HepG2 (cell line): ENCODE data around the gene CSNK1D. TPM values are rescaled to one million over a fixed set of nuclear protein-coding genes. Genes with fewer than 3 reads are reported as not detected.

Source experiments
- ATAC-seq: fragments of 200-7000 bp; cut with Tn5 transposase; 3 replicates; pipeline ENCODE4 v1.9.1; 2020; ENCODE audit warnings: mild to moderate bottlenecking, moderate library complexity
- BruUV-seq: library from RNA; stranded (reverse); fragments of 400-500 nt; replicated peaks from 2 replicates; lab custom pipeline; 2021; lab: Mats Ljungman, UMichigan
- CTCF ChIA-PET: fragments of 300-600 bp; formaldehyde crosslinking; extraction: SDS; loops from one replicate; lab custom pipeline; 2021; ENCODE audit warnings: low total read pairs, inconsistent platforms, low intra/inter-chr PET ratio; lab: Yijun Ruan, JAX
- POLR2A ChIA-PET: fragments of 350-600 bp; sonication (Branson Sonifier 250); formaldehyde crosslinking; loops from one replicate; lab custom pipeline; 2020; ENCODE audit warnings: antibody characterized with exemption, inconsistent platforms; lab: Yijun Ruan, JAX
- DNase-seq: peaks from one replicate; pipeline ENCODE4 v3.0.0-alpha.2; 2015; ENCODE audit warnings: low spot score
- FAIRE-seq: peaks from 3 replicates; lab custom pipeline; 2011; peaks lifted over from hg19 to GRCh38; lab: Jason Lieb, UNC
- H2AFZ ChIP-seq: one replicate; pipeline ENCODE4 v1.6.1; 2011; ENCODE audit warnings: low read length, inconsistent platforms
- H3K27ac ChIP-seq: fragments of 300-600 bp; 3 replicates; pipeline ENCODE4 v1.8.0; 2011; ENCODE audit warnings: mixed run types, mild to moderate bottlenecking, mixed read lengths, low read length, inconsistent platforms; ENCODE audit not compliant: insufficient read depth; ENCODE audit errors: extremely low read length
- H3K27me3 ChIP-seq, 2 experiments: fragments of 200-600 bp in 1 of 2; 2 replicates in 1 of 2; 3 replicates in 1 of 2; pipeline versions ENCODE4 v1.6.0 to v1.8.0; 2011; ENCODE audit warnings: low read length in 2 of 2, mild to moderate bottlenecking in 2 of 2, moderate library complexity in 2 of 2, inconsistent platforms in 1 of 2; ENCODE audit not compliant: insufficient read depth in 2 of 2, control insufficient read depth in 1 of 2
- H3K36me3 ChIP-seq, 2 experiments: fragments of 200-600 bp in 1 of 2; replicated peaks in 1 of 2; 2 replicates in 1 of 2; 3 replicates in 1 of 2; pipeline versions ENCODE4 v1.5.1 to v1.8.0; 2011; ENCODE audit warnings: low read length in 2 of 2, inconsistent platforms in 1 of 2; ENCODE audit not compliant: insufficient read depth in 2 of 2, control insufficient read depth in 1 of 2
- H3K4me1 ChIP-seq: 2 replicates; pipeline ENCODE4 v1.5.1; 2012; ENCODE audit warnings: low read length, inconsistent platforms; ENCODE audit not compliant: insufficient read depth
- H3K4me2 ChIP-seq: 2 replicates; pipeline ENCODE4 v1.6.0; 2011; ENCODE audit warnings: low read depth, low read length, inconsistent platforms
- H3K4me3 ChIP-seq, 3 experiments: fragments of 200-600 bp in 1 of 3; sonication (generic), shearing (Covaris generic) in 1 of 3; replicated peaks in 1 of 3; 2 replicates each; pipeline ENCODE4 v1.5.1; 2011 to 2016; ENCODE audit warnings: low read length in 3 of 3, inconsistent platforms in 2 of 3, low read depth in 2 of 3, mild to moderate bottlenecking in 2 of 3, control low read depth in 1 of 3, mixed read lengths in 1 of 3; ENCODE audit not compliant: insufficient read depth in 1 of 3
- H3K79me2 ChIP-seq: one replicate; pipeline ENCODE4 v1.6.1; 2011; ENCODE audit warnings: low read length, inconsistent platforms; ENCODE audit not compliant: insufficient read depth
- H3K9ac ChIP-seq: 2 replicates; pipeline ENCODE4 v1.6.0; 2011; ENCODE audit warnings: mild to moderate bottlenecking, low read depth, low read length, inconsistent platforms; ENCODE audit not compliant: insufficient read depth
- H3K9me3 ChIP-seq: 2 replicates; pipeline ENCODE4 v1.5.1; 2012; ENCODE audit warnings: mild to moderate bottlenecking, low read length
- H4K20me1 ChIP-seq: 2 replicates; pipeline ENCODE4 v1.6.0; 2011; ENCODE audit warnings: inconsistent platforms, mild to moderate bottlenecking, low read length, moderate library complexity; ENCODE audit not compliant: insufficient read depth
- EEA1 ChIP-seq: sonication (generic); formaldehyde crosslinking; IDR thresholded peaks from 2 replicates; pipeline ENCODE4 v1.5.1; 2020; ENCODE audit warnings: mild to moderate bottlenecking, missing genetic modification reagents, borderline replicate concordance
- GATA4 ChIP-seq: sonication (generic); IDR thresholded peaks from 2 replicates; pipeline ENCODE4 v1.6.1; 2016; ENCODE audit warnings: antibody characterized with exemption, low read depth, borderline replicate concordance
- HMG20A ChIP-seq: IDR thresholded peaks from 2 replicates; pipeline ENCODE4 v1.6.1; 2016; ENCODE audit warnings: borderline replicate concordance
- IKZF5 ChIP-seq: IDR thresholded peaks from 2 replicates; pipeline ENCODE4 v1.6.1; 2018; ENCODE audit warnings: missing genetic modification reagents, mild to moderate bottlenecking, missing compliant biosample characterization
- MBD4 ChIP-seq: IDR thresholded peaks from 2 replicates; pipeline ENCODE4 v1.6.1; 2012; ENCODE audit warnings: low read length, inconsistent platforms, borderline replicate concordance
- NFAT5 ChIP-seq: sonication (generic); formaldehyde crosslinking; IDR thresholded peaks from 2 replicates; pipeline ENCODE4 v1.4.0; 2020; ENCODE audit warnings: missing genetic modification reagents
- PHB2 ChIP-seq: fragments of 450-650 bp; IDR thresholded peaks from 2 replicates; pipeline ENCODE4 v1.6.1; 2018; ENCODE audit not compliant: partially characterized antibody
- PHF8 ChIP-seq: sonication (generic); formaldehyde crosslinking; IDR thresholded peaks from 2 replicates; pipeline ENCODE4 v1.5.0; 2020; ENCODE audit warnings: missing genetic modification reagents
- ZSCAN31 ChIP-seq: sonication (generic); formaldehyde crosslinking; IDR thresholded peaks from 2 replicates; pipeline ENCODE4 v1.5.0; 2020; ENCODE audit warnings: low read depth, mild to moderate bottlenecking, missing genetic modification reagents
- WGBS: methylation state at CpG from one replicate; pipeline ENCODE4 v1.1.6; 2017; ENCODE audit warnings: low lambda C conversion rate; 5-methylcytosine and 5-hydroxymethylcytosine counted together
- in situ Hi-C: cut with HindIII; loops from 2 replicates; pipeline ENCODE4 v1.10.0; 2017; ENCODE audit warnings: low pct_unique_long_range_greater_than_20kb; ENCODE audit not compliant: extremely low pct_ligation_motif_present
- intact Hi-C: fragments of 100-400 bp; cut with micrococcal nuclease; formaldehyde crosslinking; loops from one replicate; pipeline ENCODE4 v1.10.0; 2022; ENCODE audit not compliant: unreplicated experiment
- polyA plus RNA-seq, 8 experiments: library from polyadenylated mRNA; depleted of rRNA in 3 of 8; stranded (reverse) in 7 of 8; unstranded in 1 of 8; fragments of >200 nt; fragmentation: Illumina TruSeq in 4 of 8; extraction: Trizol in 4 of 8; gene quantifications; 2 replicates each; pipeline versions ENCODE4 v1.2.1 to v1.2.3, GENCODE V29; 2011 to 2016; ENCODE audit warnings: low read depth in 4 of 8, missing spikeins in 1 of 8, mixed read lengths in 1 of 8; ENCODE audit not compliant: insufficient read depth in 1 of 8
- total RNA-seq, 5 experiments: library from RNA; depleted of rRNA; stranded (reverse); fragments of >200 nt; fragmentation: Illumina TruSeq; extraction: Trizol; gene quantifications; 2 replicates each; pipeline ENCODE4 v1.2.3, GENCODE V29; 2016; ENCODE audit warnings: low read depth in 1 of 5
- TF ChIP-seq, protein P1 (sequence below): sonication (generic); formaldehyde crosslinking; IDR thresholded peaks from 2 replicates; pipeline ENCODE4 v1.8.0; 2022; ENCODE audit warnings: low read depth, missing genetic modification reagents
- TF ChIP-seq, protein P2 (sequence below): sonication (generic); formaldehyde crosslinking; conservative IDR thresholded peaks from 2 replicates; pipeline ENCODE4 v1.4.0; 2020; ENCODE audit warnings: missing genetic modification reagents

CSNK1D gene
- total and polyA plus RNA-seq, 2 of the 13 experiments (the other 11 are each of a cell fraction or from before 2014, with no cell fraction given), result 31.5 to 128 TPM

DNA sequence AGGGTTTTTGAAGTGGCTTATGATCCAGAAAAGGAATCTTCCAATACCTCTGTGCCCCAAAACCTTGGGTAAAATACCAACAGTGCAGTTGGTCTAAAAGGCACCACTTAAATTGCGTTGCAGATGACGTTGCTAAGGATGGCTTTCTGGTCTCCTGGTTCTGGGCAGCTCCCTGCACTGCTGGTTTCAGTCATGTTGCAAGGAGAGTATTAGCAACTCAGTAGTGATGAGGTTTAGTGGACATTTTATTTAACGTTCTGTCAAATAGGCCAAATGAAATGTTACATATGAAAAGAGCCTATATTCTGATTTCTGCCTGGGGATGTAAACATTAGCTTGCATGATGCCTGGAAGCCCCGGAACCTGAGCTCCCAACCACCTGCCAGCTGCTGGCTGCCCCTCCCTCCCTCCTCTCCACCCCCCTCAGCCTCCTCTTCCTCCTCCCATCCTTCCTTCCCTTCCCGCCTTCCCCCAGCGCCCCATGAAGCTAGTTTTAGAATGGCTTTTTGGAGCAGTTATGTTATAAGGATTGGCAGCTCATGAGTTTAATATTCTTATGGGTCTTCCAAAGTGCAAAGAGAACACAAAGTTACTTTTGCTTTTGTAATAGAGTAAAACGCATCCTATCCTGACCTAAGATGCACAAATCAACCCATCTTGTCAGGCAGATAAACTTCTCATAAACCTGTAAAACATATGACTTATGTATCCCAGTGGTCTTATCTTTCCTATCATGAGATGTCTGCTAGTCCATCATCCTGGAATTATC is 23.2 kb upstream of the CSNK1D start (continued):
- TF ChIP-seq IKZF5 (CRISPR knock-in tag), result 0 out of 2 replicates have a peak, but pooled peaks have one; percentile 6
- TF ChIP-seq EEA1 (CRISPR knock-in tag), result 0 out of 2 replicates have a peak, but pooled peaks have one; percentile 4
- TF ChIP-seq PHB2, result no peak
- peak; percentile 4; the same call in 1 of the 2 replicates for TF ChIP-seq PHF8 (CRISPR knock-in tag)
- TF ChIP-seq ZSCAN31 (CRISPR knock-in tag), result no peak

DNA sequence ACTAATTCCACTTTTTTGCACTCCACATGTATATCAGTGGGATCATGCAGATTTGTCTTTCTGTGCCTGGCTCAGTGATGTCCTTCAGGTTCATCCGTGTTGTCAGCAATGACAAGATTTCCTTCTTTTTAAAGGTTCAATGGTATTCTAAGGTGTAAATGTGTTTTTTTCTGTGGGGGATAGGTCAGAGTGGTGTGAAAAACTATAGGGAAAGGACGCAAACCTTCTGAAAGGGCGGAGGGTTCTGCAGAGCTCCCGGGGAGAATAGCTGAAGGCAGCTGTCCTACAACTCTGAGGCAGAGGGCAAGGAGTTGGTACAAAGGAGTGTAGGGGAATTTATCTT is 21.9 kb upstream of the CSNK1D start:
- peaks cover 88% of the 10 kb centered on the region for H3K4me1 ChIP-seq
- FAIRE-seq, result peak; percentile 42
- no peak for DNase-seq
- no peak overlapping the region for H2AFZ ChIP-seq
- H3K36me3 ChIP-seq, result no peaks in the 10 kb centered on the region
- H3K27me3 ChIP-seq, result no peaks in the 10 kb centered on the region
- H4K20me1 ChIP-seq, result no peaks in the 10 kb centered on the region
- peak overlapping the region in 1 of 3 experiments; percentile 26; a peak in 1 of 6 replicates for H3K4me3 ChIP-seq
- WGBS, result 10% methylated on average over 4 of the region's 4 CpGs
- H3K4me2 ChIP-seq, result peak overlapping the region; percentile 99
- H3K27ac ChIP-seq, result peak overlapping the region; percentile 79
- no peak for ATAC-seq
- intact Hi-C loops (loop anchor here (5.0 kb wide), 1 partner anchor 38 kb away; no protein-coding TSS in a partner anchor), in situ Hi-C loops (no loop called here)
- ChIA-PET CTCF (no interaction called here), POLR2A (interaction anchor here (0.7 to 12.8 kb wide), 11 partner anchors 9 to 67 kb away, joined by 3 to 270 read pairs (median 42); partner anchors contain the start of genes CD7, CSNK1D, SECTM1 and SLC16A3)
- peaks cover 5% of the 10 kb centered on the region for H3K79me2 ChIP-seq
- no TSS peak for BruUV-seq
- peak overlapping the region; percentile 46; the same call in 1 of the 2 replicates for H3K9ac ChIP-seq
- H3K9me3 ChIP-seq, result no peaks in the 10 kb centered on the region
- TF ChIP-seq HMG20A (CRISPR knock-in tag) (no peak), MBD4 (no peak), NFAT5 (no peak), GATA4 (0 out of 2 replicates have a peak, but pooled peaks have one; percentile 14)
- TF ChIP-seq, protein P1, sequence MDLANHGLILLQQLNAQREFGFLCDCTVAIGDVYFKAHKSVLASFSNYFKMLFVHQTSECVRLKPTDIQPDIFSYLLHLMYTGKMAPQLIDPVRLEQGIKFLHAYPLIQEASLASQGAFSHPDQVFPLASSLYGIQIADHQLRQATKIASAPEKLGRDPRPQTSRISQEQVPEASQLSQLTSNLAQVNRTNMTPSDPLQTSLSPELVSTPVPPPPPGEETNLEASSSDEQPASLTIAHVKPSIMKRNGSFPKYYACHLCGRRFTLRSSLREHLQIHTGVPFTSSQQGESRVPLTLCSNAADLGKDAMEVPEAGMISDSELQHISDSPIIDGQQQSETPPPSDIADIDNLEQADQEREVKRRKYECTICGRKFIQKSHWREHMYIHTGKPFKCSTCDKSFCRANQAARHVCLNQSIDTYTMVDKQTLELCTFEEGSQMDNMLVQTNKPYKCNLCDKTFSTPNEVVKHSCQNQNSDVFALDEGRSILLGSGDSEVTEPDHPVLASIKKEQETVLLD (CRISPR knock-in tag), result no peak
- TF ChIP-seq, protein P2, sequence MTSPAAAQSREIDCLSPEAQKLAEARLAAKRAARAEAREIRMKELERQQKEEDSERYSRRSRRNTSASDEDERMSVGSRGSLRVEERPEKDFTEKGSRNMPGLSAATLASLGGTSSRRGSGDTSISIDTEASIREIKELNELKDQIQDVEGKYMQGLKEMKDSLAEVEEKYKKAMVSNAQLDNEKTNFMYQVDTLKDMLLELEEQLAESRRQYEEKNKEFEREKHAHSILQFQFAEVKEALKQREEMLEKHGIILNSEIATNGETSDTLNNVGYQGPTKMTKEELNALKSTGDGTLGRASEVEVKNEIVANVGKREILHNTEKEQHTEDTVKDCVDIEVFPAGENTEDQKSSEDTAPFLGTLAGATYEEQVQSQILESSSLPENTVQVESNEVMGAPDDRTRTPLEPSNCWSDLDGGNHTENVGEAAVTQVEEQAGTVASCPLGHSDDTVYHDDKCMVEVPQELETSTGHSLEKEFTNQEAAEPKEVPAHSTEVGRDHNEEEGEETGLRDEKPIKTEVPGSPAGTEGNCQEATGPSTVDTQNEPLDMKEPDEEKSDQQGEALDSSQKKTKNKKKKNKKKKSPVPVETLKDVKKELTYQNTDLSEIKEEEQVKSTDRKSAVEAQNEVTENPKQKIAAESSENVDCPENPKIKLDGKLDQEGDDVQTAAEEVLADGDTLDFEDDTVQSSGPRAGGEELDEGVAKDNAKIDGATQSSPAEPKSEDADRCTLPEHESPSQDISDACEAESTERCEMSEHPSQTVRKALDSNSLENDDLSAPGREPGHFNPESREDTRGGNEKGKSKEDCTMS, result no peak
